Activated CD4-positive, alpha-beta T cell treated with anti-CD3 and anti-CD28 coated beads, Interleukin-2, amount 50 U/mL, for 24 hours (primary cell): ENCODE measurements around the gene NUMB.
"Not testable (repeated sequence)": the region's sequence is repeated elsewhere in the genome, so short reads cannot be mapped to it uniquely, and the experiment has no call there.

Experiments
- DNase-seq, 2 donors: peaks; one replicate each; pipeline ENCODE4 v3.0.0-alpha.2; 2020; ENCODE audit warnings: low read depth in 1 of 2, low spot score in 1 of 2

Gene NUMB

GRCh38 chr14:73423092-73423491, 35.3 kb downstream of the NUMB start:
- DNase-seq = not testable (repeated sequence)

DNA sequence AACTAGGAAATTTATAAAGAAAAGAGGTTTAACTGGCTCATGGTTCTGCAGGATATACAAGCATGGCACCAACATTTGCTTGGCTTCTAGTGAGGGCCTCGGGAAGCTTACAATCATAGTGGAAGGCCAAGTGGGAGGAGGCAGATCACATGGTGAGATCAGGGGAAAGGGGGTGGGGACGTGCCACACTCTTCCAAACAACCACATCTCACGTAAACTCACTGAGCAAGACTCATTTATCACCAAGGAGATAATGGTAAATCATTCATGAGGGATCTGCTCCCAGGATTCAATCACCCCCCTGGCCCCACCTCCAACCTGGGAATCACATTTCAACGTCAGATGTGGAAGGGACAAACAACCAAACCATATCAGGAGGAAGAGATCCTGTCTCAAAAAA, 35.8 kb downstream of the NUMB start:
- no peak for DNase-seq

DNA sequence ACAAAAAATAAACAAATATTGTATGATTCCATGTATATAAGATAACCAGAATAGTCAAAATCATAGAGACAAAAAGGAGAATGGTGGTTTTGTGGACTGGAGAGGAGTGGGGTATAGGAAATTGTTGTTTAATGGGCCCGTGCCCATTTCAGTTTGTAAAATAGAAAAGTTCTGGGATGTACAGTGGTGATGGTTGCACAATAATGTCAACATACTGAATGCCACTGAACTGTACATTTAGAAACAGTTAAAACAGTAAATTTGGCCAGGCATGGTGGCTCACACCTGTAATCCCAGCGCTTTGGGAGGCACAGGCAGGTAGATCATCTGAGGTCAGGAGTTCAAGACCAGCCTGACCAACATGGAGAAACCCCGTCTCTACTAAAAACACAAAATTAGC, 40.1 kb downstream of the NUMB start:
- no peak for DNase-seq

DNA sequence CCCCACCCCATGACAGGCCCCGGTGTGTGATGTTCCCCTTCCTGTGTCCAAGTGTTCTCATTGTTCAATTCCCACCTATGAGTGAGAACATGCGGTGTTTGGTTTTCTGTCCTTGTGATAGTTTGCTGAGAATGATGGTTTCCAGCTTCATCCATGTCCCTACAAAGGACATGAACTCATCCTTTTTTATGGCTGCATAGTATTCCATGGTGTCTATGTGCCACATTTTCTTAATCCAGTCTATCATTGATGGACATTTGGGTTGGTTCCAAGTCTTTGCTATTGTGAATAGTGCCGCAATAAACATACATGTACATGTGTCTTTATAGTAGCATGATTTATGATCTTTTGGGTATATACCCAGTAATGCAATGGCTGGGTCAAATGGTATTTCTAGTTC, 52.1 kb downstream of the NUMB start:
- not testable (repeated sequence) for DNase-seq

DNA sequence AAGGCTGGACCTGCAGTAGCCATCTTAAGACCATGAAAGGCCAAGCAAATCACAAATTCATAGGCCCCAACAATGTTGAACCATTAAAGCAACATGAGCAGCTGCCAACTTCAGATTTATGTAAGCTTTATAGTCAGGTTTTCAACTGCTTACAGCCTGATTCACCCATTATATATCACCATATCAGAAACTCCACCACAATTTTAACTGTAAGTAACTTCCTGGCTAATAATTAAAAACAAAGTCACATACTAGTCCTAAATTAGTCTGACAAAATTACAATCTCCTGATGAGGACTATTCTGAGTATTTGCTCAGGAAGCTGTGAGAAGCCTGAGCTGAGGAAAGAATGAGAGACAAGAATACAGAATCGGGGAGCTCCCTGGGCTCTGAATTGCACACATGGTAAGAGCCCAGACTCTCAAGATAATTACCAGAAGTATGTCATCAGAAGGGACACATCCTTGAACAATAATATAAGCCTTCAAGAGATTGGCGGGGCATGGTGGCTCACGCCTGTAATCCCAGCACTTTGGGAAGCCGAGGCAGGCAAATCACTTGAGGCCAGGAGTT, 55.1 kb downstream of the NUMB start:
- DNase-seq = no peak

- DNase-seq = no peak
These were observed 55.8 kb downstream of the NUMB start for GRCh38 chr14:73402579-73402978.

DNA sequence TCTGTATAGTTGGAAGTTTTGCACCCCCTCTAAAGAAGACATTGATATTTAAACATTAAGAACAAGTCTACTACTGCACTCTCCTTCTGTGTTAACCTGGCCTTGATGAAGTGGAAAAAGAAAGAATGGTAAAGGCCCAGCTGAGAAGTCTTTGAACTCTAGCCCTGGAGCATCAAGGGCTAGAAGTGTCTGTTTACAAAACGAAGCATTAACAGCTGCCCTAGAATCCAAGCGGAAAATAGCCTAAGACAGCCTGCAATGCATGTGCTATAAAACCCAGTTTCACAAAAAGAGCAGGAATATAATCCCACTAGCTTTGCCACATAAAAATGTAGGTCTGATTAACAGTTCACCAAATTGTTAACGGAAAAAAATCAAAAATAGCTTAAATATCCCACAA, 60.5 kb downstream of the NUMB start:
- DNase-seq = no peak

DNA sequence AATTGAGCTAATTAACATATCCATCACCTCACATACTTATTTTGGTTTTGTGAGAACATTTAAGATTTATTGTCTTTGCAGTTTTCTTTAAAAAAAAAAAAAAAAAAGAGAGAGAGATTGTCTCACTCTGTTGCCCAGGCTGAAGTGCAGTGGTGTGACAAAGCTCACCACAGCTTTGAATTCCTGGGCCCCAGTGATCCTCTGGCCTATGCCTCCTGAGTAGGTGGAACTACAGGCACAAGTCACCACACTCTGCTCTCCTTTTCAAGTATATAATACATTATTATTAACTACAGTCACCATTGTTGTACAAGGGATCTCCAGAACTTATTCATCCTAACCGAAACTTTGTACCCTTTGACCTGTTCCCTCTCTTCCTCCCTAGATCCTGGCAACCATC, 64.0 kb downstream of the NUMB start:
- DNase-seq = no peak

GRCh38 chr14:73393375-73393774, 65.0 kb downstream of the NUMB start:
- no peak for DNase-seq

GRCh38 chr14:73392329-73393257, 65.8 kb downstream of the NUMB start:
- no peak for DNase-seq

DNA sequence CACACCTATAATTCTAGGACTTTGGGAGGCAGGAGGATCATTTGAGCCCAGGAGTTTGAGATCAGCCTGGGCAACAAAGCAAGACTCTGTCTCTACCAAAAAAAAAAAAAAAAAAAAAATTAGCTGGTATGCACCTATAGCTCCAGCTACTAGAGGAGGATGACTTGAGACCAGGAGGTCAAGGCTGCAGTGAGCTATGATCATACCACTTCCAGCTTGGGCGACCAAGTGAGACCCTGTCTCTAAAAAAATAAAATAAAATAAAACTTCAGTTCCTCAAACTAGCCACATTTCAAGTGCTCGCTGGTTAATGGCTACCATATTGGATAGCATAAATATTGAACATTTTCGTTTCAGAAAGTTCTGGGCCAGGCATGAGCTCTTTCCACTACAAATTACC, 70.5 kb downstream of the NUMB start:
- not testable (repeated sequence) for DNase-seq

DNA sequence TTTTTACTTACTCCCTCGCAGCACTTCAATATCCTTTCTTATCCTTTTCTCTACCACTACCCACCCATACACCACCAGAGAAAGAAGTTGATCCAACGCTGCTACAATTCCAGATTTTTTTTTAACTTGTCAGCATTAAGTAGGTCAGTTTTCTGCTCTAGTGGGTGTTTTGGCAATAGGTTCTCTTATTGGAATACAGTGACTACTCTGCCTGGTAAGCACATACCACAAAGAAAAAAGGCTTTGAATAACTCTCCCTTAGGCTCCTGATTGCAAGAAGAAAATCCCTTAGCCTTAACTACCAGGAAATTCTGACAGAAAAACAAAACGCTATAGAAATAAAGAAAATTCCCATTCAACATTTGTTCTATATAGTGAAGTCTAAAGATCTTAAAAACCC, 72.0 kb downstream of the NUMB start:
- no peak for DNase-seq

GRCh38 chr14:73385021-73385420, 73.3 kb downstream of the NUMB start:
- not testable (repeated sequence) for DNase-seq

DNA sequence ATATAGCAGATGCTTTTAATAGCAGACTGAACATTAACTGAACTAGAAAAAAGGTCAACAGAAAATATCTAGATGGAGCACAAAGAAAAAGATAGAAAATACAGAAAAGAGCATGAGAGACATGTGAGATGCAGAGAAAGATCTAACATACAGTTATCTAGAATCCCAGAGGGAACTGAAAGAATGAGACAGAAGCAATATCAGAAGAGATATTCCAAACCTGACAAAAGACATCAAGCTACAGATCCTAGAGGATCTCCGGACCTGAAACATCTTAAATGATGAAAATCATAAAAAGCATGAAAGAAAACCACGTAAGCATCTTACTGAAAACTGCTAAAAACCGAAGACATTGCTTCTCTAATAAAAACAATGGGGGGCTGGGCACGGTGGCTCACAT, 75.0 kb downstream of the NUMB start:
- DNase-seq = no peak

- DNase-seq = no peak
These were observed 76.8 kb downstream of the NUMB start for GRCh38 chr14:73381380-73382013.

DNA sequence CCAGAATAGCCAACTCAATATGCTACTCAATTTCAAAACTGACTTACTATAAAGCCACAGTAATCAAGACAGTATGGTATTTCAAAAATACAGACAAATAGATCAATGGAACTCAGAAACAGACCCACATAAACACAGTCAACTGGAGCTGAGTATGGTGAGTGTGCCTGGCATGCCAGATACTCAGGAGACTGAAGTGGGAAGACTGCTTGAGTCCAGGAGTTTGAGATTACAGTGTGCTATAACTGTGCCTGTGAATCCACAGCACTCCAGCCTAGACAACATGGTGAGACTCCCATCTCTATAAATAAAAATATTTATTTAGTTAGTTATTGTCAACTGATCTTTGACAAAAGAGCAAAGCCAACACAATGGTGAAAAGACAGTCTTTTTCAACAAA, 81.8 kb downstream of the NUMB start:
- DNase-seq = no peak

GRCh38 chr14:73375861-73376260, 82.5 kb downstream of the NUMB start:
- DNase-seq = no peak

- no peak for DNase-seq
These were observed 84.1 kb downstream of the NUMB start for GRCh38 chr14:73374218-73374617.

DNA sequence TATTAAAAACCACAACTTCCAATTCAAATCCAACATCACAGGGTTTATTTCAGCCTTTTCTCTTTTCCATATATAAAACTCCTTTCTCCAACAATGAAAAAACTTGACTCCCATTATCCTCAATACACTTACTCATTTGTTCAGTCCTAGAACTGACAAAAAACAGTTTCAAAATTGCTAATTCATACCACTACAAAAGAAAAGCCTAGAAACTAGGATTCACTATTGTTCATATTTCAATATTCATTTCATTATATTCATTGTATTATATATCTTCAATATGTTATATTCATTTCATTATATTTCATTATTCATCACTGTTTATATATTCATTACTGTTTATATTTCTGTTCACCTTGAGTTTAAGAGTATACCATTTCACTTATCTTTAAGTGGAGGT, 85.8 kb downstream of the NUMB start:
- no peak for DNase-seq

DNA sequence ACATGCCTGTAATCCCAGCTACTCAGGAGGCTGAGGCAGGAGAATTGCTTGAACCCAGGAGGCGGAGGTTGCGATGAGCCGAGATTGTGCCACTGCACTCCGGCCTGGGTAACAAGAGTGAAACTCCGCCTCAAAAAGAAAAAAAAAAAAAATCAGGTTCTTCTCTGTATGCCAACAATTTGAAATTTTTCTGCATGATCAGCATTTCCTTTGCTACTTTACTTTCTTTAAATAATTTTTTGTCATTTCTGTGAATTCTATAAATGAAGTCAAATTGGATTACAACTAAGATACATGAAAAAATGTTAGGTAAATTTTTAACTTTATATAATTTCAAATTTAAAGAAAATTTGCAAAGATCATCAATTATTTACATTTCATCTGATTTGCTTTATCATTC, 87.8 kb downstream of the NUMB start:
- DNase-seq = no peak

- no peak for DNase-seq
These were observed 88.9 kb downstream of the NUMB start for GRCh38 chr14:73369428-73369827.

GRCh38 chr14:73368616-73369015, 89.7 kb downstream of the NUMB start:
- DNase-seq = no peak
